GM20431 (cell line): ENCODE data around the gene SMC3.
"Not testable (repeated sequence)": the region's sequence is repeated elsewhere in the genome, so short reads cannot be mapped to it uniquely, and the experiment has no call there.

Source experiments
- in situ Hi-C: fragments of 300-500 bp; cut with MseI, MboI; formaldehyde crosslinking; loops from one replicate; pipeline ENCODE4 v1.15.0; 2020; ENCODE audit warnings: low sequenced_read_pairs; ENCODE audit not compliant: unreplicated experiment

SMC3 gene

GRCh38 chr10:110617425-110618229, 50.1 kb downstream of the SMC3 start:
- in situ Hi-C loops: no loop called here

- in situ Hi-C loops: no loop called here
Measured at GRCh38 chr10:110618230-110618610, 50.7 kb downstream of the SMC3 start.

- in situ Hi-C loops: no loop called here
Measured at GRCh38 chr10:110619514-110620397, 52.3 kb downstream of the SMC3 start.

GRCh38 chr10:110620398-110620719, 52.9 kb downstream of the SMC3 start:
- in situ Hi-C loops: no loop called here

- in situ Hi-C loops: not testable (repeated sequence)
Measured at GRCh38 chr10:110623316-110623715, 55.8 kb downstream of the SMC3 start.

- in situ Hi-C loops: no loop called here
Measured at GRCh38 chr10:110625356-110625894, 57.9 kb downstream of the SMC3 start.

- in situ Hi-C loops: no loop called here
Measured at GRCh38 chr10:110625951-110626855, 58.7 kb downstream of the SMC3 start.

- in situ Hi-C loops: no loop called here
Measured at GRCh38 chr10:110628161-110628560, 60.7 kb downstream of the SMC3 start.

GRCh38 chr10:110629680-110630191, 62.2 kb downstream of the SMC3 start:
- in situ Hi-C loops: no loop called here

- in situ Hi-C loops: no loop called here
Measured at GRCh38 chr10:110631934-110632333, 64.4 kb downstream of the SMC3 start.

- in situ Hi-C loops: no loop called here
Measured at GRCh38 chr10:110632591-110633215, 65.2 kb downstream of the SMC3 start.

- in situ Hi-C loops: no loop called here
Measured at GRCh38 chr10:110634527-110635209, 67.2 kb downstream of the SMC3 start.

- in situ Hi-C loops: no loop called here
Measured at GRCh38 chr10:110636572-110636931, 69.1 kb downstream of the SMC3 start.

GRCh38 chr10:110636932-110637557, 69.5 kb downstream of the SMC3 start:
- in situ Hi-C loops: no loop called here

GRCh38 chr10:110637558-110638053, 70.1 kb downstream of the SMC3 start:
- in situ Hi-C loops: no loop called here

GRCh38 chr10:110638319-110638718, 70.8 kb downstream of the SMC3 start:
- in situ Hi-C loops: no loop called here

GRCh38 chr10:110639046-110639445, 71.6 kb downstream of the SMC3 start:
- in situ Hi-C loops: not testable (repeated sequence)

- in situ Hi-C loops: not testable (repeated sequence)
Measured at GRCh38 chr10:110639858-110640257, 72.4 kb downstream of the SMC3 start.
